ENCODE results near the gene NECTIN1. TPM values are rescaled to one million over a fixed set of nuclear protein-coding genes. Genes with fewer than 3 reads are reported as not detected.

Gene NECTIN1
- total and polyA plus RNA-seq, 2 of the 13 experiments (the other 11 are each of a cell fraction or from before 2014, with no cell fraction given) = 3.9 to 7.3 TPM

- TF ChIP-seq ZNF513 (CRISPR knock-in tag; conservative IDR thresholded peaks at IDR 0.05) (no peak), KMT2A (CRISPR knock-in tag; IDR thresholded peaks at IDR 0.05) (no peak), IKZF1 (IDR thresholded peaks at IDR 0.05) (no peak), CC2D1A (CRISPR knock-in tag; IDR thresholded peaks at IDR 0.05) (no peak)
These were observed 64.9 kb downstream of the NECTIN1 start (continued) for GRCh38 chr11:119664063-119664572.

- H3K4me2 ChIP-seq (ENCODE audit: low read depth, low read length) = peak overlapping the region; percentile 65
- TF ChIP-seq SOX5 (CRISPR knock-in tag; IDR thresholded peaks at IDR 0.05; ENCODE audit: borderline replicate concordance) = peak; percentile 62; the same call in 1 of the 2 replicates
- TF ChIP-seq SOX13 (IDR thresholded peaks at IDR 0.05) = peak; percentile 64; the same call in 1 of the 2 replicates
- peak in 1 of 2 experiments; percentile 94; a peak in 2 of 4 replicates for TF ChIP-seq SOX13 (CRISPR knock-in tag; conservative IDR thresholded peaks at IDR 0.05 in 1 of 2, IDR thresholded peaks at IDR 0.05 in 1 of 2)
- 0 out of 2 replicates have a peak, but pooled peaks have one; percentile 41 for TF ChIP-seq ZNF263 (CRISPR knock-in tag; IDR thresholded peaks at IDR 0.05)
- TF ChIP-seq ZNF281 (CRISPR knock-in tag; IDR thresholded peaks at IDR 0.05; ENCODE audit: borderline replicate concordance) = peak; percentile 58; the same call in 1 of the 2 replicates
- peak; percentile 39; the same call in 1 of the 2 replicates for TF ChIP-seq PATZ1 (CRISPR knock-in tag; IDR thresholded peaks at IDR 0.05)
- TF ChIP-seq ZNF496 (CRISPR knock-in tag; IDR thresholded peaks at IDR 0.05; ENCODE audit: insufficient replicate concordance) = no peak
- TF ChIP-seq EP300 (IDR thresholded peaks at IDR 0.05; ENCODE audit: low read depth in 2 of 2, low read length in 2 of 2) = no peak
- TF ChIP-seq EP300 (CRISPR knock-in tag; IDR thresholded peaks at IDR 0.05; ENCODE audit: borderline replicate concordance) = no peak
- no peak for TF ChIP-seq ZNF766 (CRISPR knock-in tag; IDR thresholded peaks at IDR 0.05; ENCODE audit: borderline replicate concordance)
- peak; percentile 7; the same call in 1 of the 2 replicates for TF ChIP-seq ZNF598 (CRISPR knock-in tag; IDR thresholded peaks at IDR 0.05; ENCODE audit: borderline replicate concordance)
- no TSS peak for BruUV-seq (replicated peaks)
- no peaks in the 10 kb centered on the region for H3K9me3 ChIP-seq (ENCODE audit: low read length)
- no peaks in the 10 kb centered on the region for H3K36me3 ChIP-seq (replicated peaks in 1 of 2; ENCODE audit: control insufficient read depth in 1 of 2, insufficient read depth in 2 of 2, low read length in 2 of 2)
- no CpG with 5 or more reads among the region's 4 CpGs for WGBS (ENCODE audit: low lambda C conversion rate)
- H4K20me1 ChIP-seq (ENCODE audit: insufficient read depth, low read length) = no peaks in the 10 kb centered on the region
- DNase-seq (ENCODE audit: low spot score) (peak; percentile 53), FAIRE-seq (no peak), ATAC-seq (peak; percentile 9; the same call in 2 of the 3 replicates)
- ChIA-PET POLR2A (interaction anchor here (1.1 to 1.4 kb wide), 2 partner anchors 50 to 58 kb away, joined by 3 to 11 read pairs; no protein-coding TSS in a partner anchor), CTCF (ENCODE audit: low intra/inter-chr PET ratio, low total read pairs) (interaction anchor here (1.3 kb wide), 1 partner anchor 183 kb away, joined by 4 read pairs; no protein-coding TSS in a partner anchor)
- H3K27me3 ChIP-seq (ENCODE audit: control insufficient read depth in 1 of 2, insufficient read depth in 2 of 2, low read length in 2 of 2) = peaks cover 1 to 8% of the 10 kb centered on the region in 2 experiments; a peak in 1 of 5 replicates
- H3K27ac ChIP-seq (ENCODE audit: extremely low read length, insufficient read depth, low read length) = peak overlapping the region; percentile 47
- no peak overlapping the region for H3K4me3 ChIP-seq (replicated peaks in 1 of 3; ENCODE audit: insufficient read depth in 1 of 3, low read depth in 2 of 3, low read length in 3 of 3)
- H2AFZ ChIP-seq (ENCODE audit: low read length) = no peak overlapping the region
- H3K79me2 ChIP-seq (ENCODE audit: insufficient read depth, low read length) = no peaks in the 10 kb centered on the region
- in situ Hi-C loops (cut with HindIII; ENCODE audit: extremely low pct_ligation_motif_present, low pct_unique_long_range_greater_than_20kb) (loop anchor here (10.0 kb wide), 2 partner anchors 352 to 442 kb away; no protein-coding TSS in a partner anchor), intact Hi-C loops (cut with micrococcal nuclease; ENCODE audit: unreplicated experiment) (loop anchor here (10.0 kb wide), 3 partner anchors 178 to 522 kb away; no protein-coding TSS in a partner anchor)
- 0 out of 2 replicates have a peak overlapping the region, but pooled peaks have one; percentile 3 for H3K9ac ChIP-seq (ENCODE audit: insufficient read depth, low read depth, low read length)
- H3K4me1 ChIP-seq (ENCODE audit: insufficient read depth, low read length) = peaks cover 25% of the 10 kb centered on the region
These were observed 65.7 kb downstream of the NECTIN1 start for GRCh38 chr11:119663279-119663678.

All from HepG2 (cell line).